ENCODE data around the gene ETV4.

DNA sequence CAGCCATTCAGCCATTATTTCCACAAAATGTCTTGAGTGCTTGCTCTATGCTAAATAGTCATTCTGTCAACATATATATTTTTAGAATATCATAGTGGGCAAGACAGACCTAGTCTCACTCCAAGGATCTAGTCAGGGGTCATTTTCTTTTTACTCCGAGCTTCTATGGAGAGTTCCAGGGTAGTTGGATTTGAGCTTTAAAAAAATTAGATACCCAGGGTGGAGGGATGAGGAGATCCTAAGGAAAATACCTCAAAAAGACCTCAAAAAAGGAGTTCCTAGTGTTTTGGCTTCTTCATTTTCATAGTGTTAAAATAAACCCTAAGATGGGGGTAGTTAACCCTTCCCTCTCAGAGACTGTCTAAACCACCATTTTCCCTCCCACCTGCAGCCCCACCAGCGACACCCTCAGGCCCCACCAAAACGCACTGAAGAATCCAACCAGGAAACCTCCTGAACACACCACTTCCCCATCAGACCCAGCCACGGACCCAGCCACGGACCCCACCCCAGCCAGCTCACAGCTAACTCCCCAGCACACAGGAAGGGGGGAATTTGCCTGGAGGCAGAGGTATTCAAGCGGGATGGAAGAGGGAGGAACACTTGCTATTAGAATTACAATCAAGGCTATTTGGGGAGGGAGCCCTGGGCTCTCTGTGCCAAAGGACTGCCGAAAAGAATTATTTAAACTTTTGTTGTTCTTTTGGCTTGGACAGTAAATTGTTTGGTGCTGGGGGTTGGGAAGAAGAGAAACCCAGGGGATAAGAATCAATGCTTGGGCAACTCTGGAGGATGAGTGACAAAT lies 2.2 kb downstream of the ETV4 start:
- TF ChIP-seq, protein P1, sequence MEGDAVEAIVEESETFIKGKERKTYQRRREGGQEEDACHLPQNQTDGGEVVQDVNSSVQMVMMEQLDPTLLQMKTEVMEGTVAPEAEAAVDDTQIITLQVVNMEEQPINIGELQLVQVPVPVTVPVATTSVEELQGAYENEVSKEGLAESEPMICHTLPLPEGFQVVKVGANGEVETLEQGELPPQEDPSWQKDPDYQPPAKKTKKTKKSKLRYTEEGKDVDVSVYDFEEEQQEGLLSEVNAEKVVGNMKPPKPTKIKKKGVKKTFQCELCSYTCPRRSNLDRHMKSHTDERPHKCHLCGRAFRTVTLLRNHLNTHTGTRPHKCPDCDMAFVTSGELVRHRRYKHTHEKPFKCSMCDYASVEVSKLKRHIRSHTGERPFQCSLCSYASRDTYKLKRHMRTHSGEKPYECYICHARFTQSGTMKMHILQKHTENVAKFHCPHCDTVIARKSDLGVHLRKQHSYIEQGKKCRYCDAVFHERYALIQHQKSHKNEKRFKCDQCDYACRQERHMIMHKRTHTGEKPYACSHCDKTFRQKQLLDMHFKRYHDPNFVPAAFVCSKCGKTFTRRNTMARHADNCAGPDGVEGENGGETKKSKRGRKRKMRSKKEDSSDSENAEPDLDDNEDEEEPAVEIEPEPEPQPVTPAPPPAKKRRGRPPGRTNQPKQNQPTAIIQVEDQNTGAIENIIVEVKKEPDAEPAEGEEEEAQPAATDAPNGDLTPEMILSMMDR (conservative IDR thresholded peaks at IDR 0.05; ENCODE audit: low read length), result no peak
- no peak for TF ChIP-seq EZH2phosphoT487 (IDR thresholded peaks at IDR 0.05; ENCODE audit: borderline replicate concordance)
